Colonic mucosa (tissue), 4 donors: ENCODE results near the gene CLEC4M. TPM values are rescaled to one million over a fixed set of nuclear protein-coding genes. Genes with fewer than 3 reads are reported as not detected.

Experiments used
- DNase-seq: peaks from one replicate; pipeline ENCODE4 v3.0.0-alpha.2; 2020
- H3K27ac ChIP-seq: fragments of 200-600 bp; one replicate; pipeline ENCODE4 v1.8.0; 2021
- H3K27me3 ChIP-seq: fragments of 200-600 bp; one replicate; pipeline ENCODE4 v1.8.0; 2021
- H3K36me3 ChIP-seq: fragments of 200-600 bp; one replicate; pipeline ENCODE4 v1.8.0; 2021
- H3K4me1 ChIP-seq: fragments of 200-600 bp; one replicate; pipeline ENCODE4 v1.8.0; 2021; ENCODE audit warnings: mild to moderate bottlenecking
- H3K4me3 ChIP-seq: fragments of 200-600 bp; one replicate; pipeline ENCODE4 v1.8.0; 2021
- H3K9ac ChIP-seq, 2 donors: one replicate each; pipeline ENCODE4 v1.7.0; 2013; ENCODE audit warnings: control low read depth in 2 of 2, low read depth in 2 of 2, low read length in 2 of 2
- H3K9me3 ChIP-seq: fragments of 200-600 bp; one replicate; pipeline ENCODE4 v1.8.0; 2021
- intact Hi-C: fragments of 100-400 bp; cut with DNase I; formaldehyde crosslinking; loops from one replicate; pipeline ENCODE4 v1.14.1; 2022
- total RNA-seq, 2 donors: library from RNA; stranded (reverse); fragmentation: NEBNext Ultra II Directional in 1 of 2; extraction: Animal tissue kit (Norgen Biotek cat#: 25700) in 1 of 2; gene quantifications; one replicate each; pipeline ENCODE4 v1.2.1, GENCODE V29; 2021
- TF ChIP-seq, protein P1 (sequence below): fragments of 200-600 bp; IDR thresholded peaks from one replicate; pipeline ENCODE4 v1.8.0; 2022; ENCODE audit warnings: antibody characterized with exemption, mild to moderate bottlenecking
- donor health status: healthy.
- donor health status: DM: no; HTN: no; CAD: no.
- donor health status: DM: no; HTN: no; CAD: no.

CLEC4M gene
- total RNA-seq, 2 donors from 2014 or later = not detected

DNA sequence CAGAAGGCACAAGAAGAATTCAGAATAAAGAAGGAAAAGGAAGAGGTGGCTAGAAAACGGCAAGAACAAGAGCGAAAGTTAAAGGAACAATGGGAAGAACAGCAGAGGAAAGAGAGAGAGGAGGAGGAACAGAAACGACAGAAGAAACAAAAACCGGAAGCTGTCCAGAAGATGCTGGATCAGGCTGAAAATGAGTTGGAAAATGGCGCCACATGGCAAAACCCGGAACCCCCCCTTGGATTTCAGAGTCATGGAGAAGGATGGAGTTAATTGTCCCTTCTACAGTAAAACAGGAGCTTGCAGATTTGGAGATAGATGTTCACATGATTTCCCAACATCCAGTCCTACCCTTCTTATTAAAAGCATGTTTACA is 22.4 kb upstream of the CLEC4M start:
- no peak for DNase-seq
- Histone ChIP-seq H3K4me3 (no peak overlapping the region), H3K27ac (no peak overlapping the region), H3K27me3 (no peaks in the 10 kb centered on the region), H3K4me1 (no peaks in the 10 kb centered on the region), H3K9ac (no peak overlapping the region), H3K36me3 (no peaks in the 10 kb centered on the region), H3K9me3 (no peaks in the 10 kb centered on the region)
- intact Hi-C loops = no loop called here
- TF ChIP-seq, protein P1, sequence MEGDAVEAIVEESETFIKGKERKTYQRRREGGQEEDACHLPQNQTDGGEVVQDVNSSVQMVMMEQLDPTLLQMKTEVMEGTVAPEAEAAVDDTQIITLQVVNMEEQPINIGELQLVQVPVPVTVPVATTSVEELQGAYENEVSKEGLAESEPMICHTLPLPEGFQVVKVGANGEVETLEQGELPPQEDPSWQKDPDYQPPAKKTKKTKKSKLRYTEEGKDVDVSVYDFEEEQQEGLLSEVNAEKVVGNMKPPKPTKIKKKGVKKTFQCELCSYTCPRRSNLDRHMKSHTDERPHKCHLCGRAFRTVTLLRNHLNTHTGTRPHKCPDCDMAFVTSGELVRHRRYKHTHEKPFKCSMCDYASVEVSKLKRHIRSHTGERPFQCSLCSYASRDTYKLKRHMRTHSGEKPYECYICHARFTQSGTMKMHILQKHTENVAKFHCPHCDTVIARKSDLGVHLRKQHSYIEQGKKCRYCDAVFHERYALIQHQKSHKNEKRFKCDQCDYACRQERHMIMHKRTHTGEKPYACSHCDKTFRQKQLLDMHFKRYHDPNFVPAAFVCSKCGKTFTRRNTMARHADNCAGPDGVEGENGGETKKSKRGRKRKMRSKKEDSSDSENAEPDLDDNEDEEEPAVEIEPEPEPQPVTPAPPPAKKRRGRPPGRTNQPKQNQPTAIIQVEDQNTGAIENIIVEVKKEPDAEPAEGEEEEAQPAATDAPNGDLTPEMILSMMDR = no peak

DNA sequence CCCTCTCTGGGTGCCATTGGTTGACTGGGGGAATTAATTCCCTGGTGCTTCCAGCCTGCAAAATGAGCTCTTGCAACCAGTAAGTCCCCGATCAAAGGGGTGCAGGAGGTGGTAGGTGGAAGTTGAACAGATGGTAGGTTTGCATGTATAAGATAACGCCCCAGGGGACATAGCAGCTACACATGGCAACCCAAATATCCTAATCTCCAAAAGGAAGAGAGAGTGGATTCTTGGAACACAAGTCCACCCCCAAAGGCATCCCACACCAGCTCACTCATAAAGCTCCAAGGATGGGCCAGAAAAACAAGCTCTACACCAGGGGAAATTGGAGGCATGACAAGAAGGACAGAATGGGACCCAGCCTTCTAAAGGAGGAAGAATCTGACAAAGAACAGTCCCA is 20.5 kb upstream of the CLEC4M start:
- no peaks in the 10 kb centered on the region for H3K27me3 ChIP-seq
- H3K4me3 ChIP-seq = no peak overlapping the region
- no peak overlapping the region for H3K27ac ChIP-seq
- intact Hi-C loops = no loop called here
- no peak for DNase-seq
- no peaks in the 10 kb centered on the region for H3K9me3 ChIP-seq
- H3K9ac ChIP-seq = no peak overlapping the region
- TF ChIP-seq, protein P1 = no peak
- no peaks in the 10 kb centered on the region for H3K4me1 ChIP-seq
- no peaks in the 10 kb centered on the region for H3K36me3 ChIP-seq

DNA sequence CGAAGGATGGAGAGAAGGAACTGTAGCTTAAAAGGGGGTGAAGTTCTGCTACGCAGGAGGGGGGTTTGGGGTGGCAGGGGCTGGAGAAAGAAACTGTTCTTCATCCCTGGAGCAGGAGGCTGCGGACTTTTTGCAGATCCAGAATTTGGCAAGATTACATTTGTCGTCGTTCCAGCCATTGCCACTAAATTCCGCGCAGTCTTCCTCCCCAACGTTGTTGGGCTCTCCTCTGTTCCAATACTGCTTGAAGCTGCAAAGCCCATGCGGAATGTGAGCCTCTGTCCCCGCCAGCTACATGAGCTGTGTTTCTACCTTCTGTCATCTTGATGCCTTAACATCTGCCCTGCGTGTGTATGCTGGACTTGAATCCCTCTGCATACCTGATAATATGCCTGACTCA is 20.1 kb upstream of the CLEC4M start:
- H3K4me1 ChIP-seq = no peaks in the 10 kb centered on the region
- H3K27ac ChIP-seq = no peak overlapping the region
- H3K9ac ChIP-seq = no peak overlapping the region
- no peaks in the 10 kb centered on the region for H3K27me3 ChIP-seq
- TF ChIP-seq, protein P1 = no peak
- H3K9me3 ChIP-seq = no peaks in the 10 kb centered on the region
- no peak for DNase-seq
- H3K36me3 ChIP-seq = no peaks in the 10 kb centered on the region
- H3K4me3 ChIP-seq = no peak overlapping the region
- intact Hi-C loops = no loop called here

DNA sequence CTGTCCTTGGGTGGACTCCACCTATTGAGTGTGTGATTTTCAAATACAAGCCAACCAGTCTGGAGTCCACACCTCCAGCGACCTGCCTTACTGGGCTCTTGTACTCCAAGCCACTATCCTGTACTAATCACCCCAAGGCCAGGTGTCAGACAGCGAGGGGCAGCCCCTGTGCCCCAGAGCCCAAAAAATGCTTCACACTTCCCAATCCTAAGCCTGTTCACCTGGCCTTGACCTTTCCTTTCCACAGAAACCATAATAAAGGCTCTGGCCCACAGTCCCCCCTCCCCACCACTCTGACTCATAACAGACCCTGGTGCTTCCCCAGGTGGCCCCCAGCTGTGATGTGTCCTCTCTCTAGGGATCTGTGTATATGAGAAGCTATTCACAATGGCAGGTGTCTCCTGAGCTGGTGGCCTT is 19.6 kb upstream of the CLEC4M start:
- no peaks in the 10 kb centered on the region for H3K36me3 ChIP-seq
- no peaks in the 10 kb centered on the region for H3K9me3 ChIP-seq
- no peaks in the 10 kb centered on the region for H3K4me1 ChIP-seq
- no peaks in the 10 kb centered on the region for H3K27me3 ChIP-seq
- no peak overlapping the region for H3K9ac ChIP-seq
- TF ChIP-seq, protein P1 = no peak
- intact Hi-C loops = no loop called here
- no peak overlapping the region for H3K4me3 ChIP-seq
- H3K27ac ChIP-seq = no peak overlapping the region
- DNase-seq = no peak

DNA sequence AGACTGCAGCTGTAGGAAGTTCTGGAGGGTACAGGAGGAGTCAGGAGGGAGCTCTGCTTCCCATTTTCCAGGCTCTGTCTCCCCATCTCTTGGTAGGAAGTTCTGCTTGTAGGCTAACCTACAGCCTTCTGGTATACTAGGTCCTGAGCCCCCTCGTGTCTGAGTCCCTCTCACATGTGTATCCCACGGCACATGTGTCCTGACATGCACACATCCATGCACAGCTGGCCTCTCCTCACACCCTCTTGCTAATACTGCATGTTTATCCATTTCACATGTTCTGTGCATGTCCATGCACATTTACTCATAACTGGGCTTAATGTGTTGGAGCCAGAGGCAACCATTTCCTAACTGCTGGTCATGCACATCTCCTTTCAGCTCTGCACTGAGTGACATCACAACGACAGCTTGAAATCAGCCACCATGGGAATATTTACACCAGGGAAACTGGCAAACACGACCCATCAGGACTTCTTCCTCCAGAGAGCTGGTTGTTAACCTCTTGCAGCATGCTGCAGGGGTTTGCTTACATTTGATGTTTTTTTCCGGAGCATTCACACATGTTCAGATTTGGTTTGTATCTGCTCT is 18.8 kb upstream of the CLEC4M start:
- Histone ChIP-seq H3K4me1 (no peaks in the 10 kb centered on the region), H3K4me3 (no peak overlapping the region), H3K27ac (no peak overlapping the region), H3K36me3 (no peaks in the 10 kb centered on the region), H3K9ac (no peak overlapping the region), H3K9me3 (no peaks in the 10 kb centered on the region), H3K27me3 (no peaks in the 10 kb centered on the region)
- intact Hi-C loops = no loop called here
- TF ChIP-seq, protein P1 = no peak
- no peak for DNase-seq
